Liver (tissue), 9 donors: ENCODE measurements around the gene BTBD9. TPM values are rescaled to one million over a fixed set of nuclear protein-coding genes. Genes with fewer than 3 reads are reported as not detected.

Experiments used
- DNase-seq: peaks from one replicate; pipeline ENCODE4 v3.0.0-alpha.2; 2017; ENCODE audit warnings: low spot score
- H3K27ac ChIP-seq, 2 donors: one replicate each; pipeline ENCODE4 v1.7.0; 2013; ENCODE audit warnings: inconsistent platforms in 2 of 2, low read length in 2 of 2, control low read depth in 1 of 2, low read depth in 1 of 2, mild to moderate bottlenecking in 1 of 2
- H3K27me3 ChIP-seq, 4 donors: one replicate each; pipeline versions ENCODE4 v1.6.1 to v1.7.0; 2013; ENCODE audit warnings: low read length in 3 of 4, inconsistent platforms in 1 of 4, mild to moderate bottlenecking in 1 of 4, moderate library complexity in 1 of 4; ENCODE audit not compliant: control insufficient read depth in 4 of 4, insufficient read depth in 4 of 4
- H3K36me3 ChIP-seq, 4 donors: one replicate each; pipeline versions ENCODE4 v1.6.1 to v1.7.0; 2013; ENCODE audit warnings: low read length in 3 of 4, mild to moderate bottlenecking in 3 of 4, low read depth in 1 of 4, moderate library complexity in 1 of 4; ENCODE audit not compliant: control insufficient read depth in 4 of 4, insufficient read depth in 3 of 4
- H3K4me1 ChIP-seq, 4 donors: one replicate each; pipeline versions ENCODE4 v1.6.1 to v1.7.0; 2013; ENCODE audit warnings: low read length in 3 of 4, mild to moderate bottlenecking in 3 of 4, moderate library complexity in 1 of 4; ENCODE audit not compliant: control insufficient read depth in 4 of 4, insufficient read depth in 4 of 4
- H3K4me3 ChIP-seq, 3 donors: one replicate each; pipeline versions ENCODE4 v1.6.1 to v1.7.0; 2013; ENCODE audit warnings: low read length in 3 of 3, control low read depth in 1 of 3, low read depth in 1 of 3, mild to moderate bottlenecking in 1 of 3
- H3K9ac ChIP-seq, 2 donors: one replicate each; pipeline ENCODE4 v1.7.0; 2013; ENCODE audit warnings: low read length in 2 of 2, mild to moderate bottlenecking in 2 of 2, moderate library complexity in 2 of 2, control low read depth in 1 of 2, low read depth in 1 of 2
- H3K9me3 ChIP-seq, 4 donors: one replicate each; pipeline versions ENCODE4 v1.6.1 to v1.7.0; 2013; ENCODE audit warnings: low read length in 3 of 4; ENCODE audit not compliant: control insufficient read depth in 4 of 4
- EGR1 ChIP-seq, 2 donors: IDR thresholded peaks; 2 replicates each; pipeline ENCODE4 v1.6.1; 2016 to 2018; ENCODE audit warnings: antibody characterized with exemption in 2 of 2, low read depth in 2 of 2
- FOXA1 ChIP-seq: IDR thresholded peaks from 2 replicates; pipeline ENCODE4 v1.6.1; 2016; ENCODE audit warnings: antibody characterized with exemption
- FOXA2 ChIP-seq: IDR thresholded peaks from 2 replicates; pipeline ENCODE4 v1.6.1; 2016; ENCODE audit warnings: antibody characterized with exemption
- GABPA ChIP-seq, 2 donors: IDR thresholded peaks in 1 of 2; conservative IDR thresholded peaks in 1 of 2; 2 replicates each; pipeline ENCODE4 v1.6.1; 2016; ENCODE audit warnings: antibody characterized with exemption in 2 of 2, mild to moderate bottlenecking in 1 of 2, moderate library complexity in 1 of 2
- HNF4A ChIP-seq, 2 donors: conservative IDR thresholded peaks; 2 replicates each; pipeline ENCODE4 v1.6.1; 2016; ENCODE audit warnings: antibody characterized with exemption in 2 of 2, mild to moderate bottlenecking in 2 of 2
- JUND ChIP-seq, 2 donors: IDR thresholded peaks; 2 replicates each; pipeline ENCODE4 v1.6.1; 2016; ENCODE audit warnings: antibody characterized with exemption in 2 of 2
- NR2F2 ChIP-seq: IDR thresholded peaks from 2 replicates; pipeline ENCODE4 v1.6.1; 2016; ENCODE audit warnings: antibody characterized with exemption
- RAD21 ChIP-seq, 2 donors: IDR thresholded peaks; 2 replicates each; pipeline ENCODE4 v1.6.1; 2016; ENCODE audit warnings: antibody characterized with exemption in 2 of 2, mild to moderate bottlenecking in 2 of 2
- RXRA ChIP-seq, 2 donors: IDR thresholded peaks; 2 replicates each; pipeline ENCODE4 v1.6.1; 2017 to 2018; ENCODE audit warnings: antibody characterized with exemption in 2 of 2, mild to moderate bottlenecking in 1 of 2
- SP1 ChIP-seq: IDR thresholded peaks from 2 replicates; pipeline ENCODE4 v1.6.1; 2018; ENCODE audit warnings: antibody characterized with exemption, mild to moderate bottlenecking
- YY1 ChIP-seq: IDR thresholded peaks from 2 replicates; pipeline ENCODE4 v1.6.1; 2016; ENCODE audit warnings: antibody characterized with exemption, mild to moderate bottlenecking
- WGBS: extraction: QIAGEN DNeasy Blood & Tissue Kit; methylation state at CpG from one replicate; pipeline ENCODE4 v1.1.7; 2013; 5-methylcytosine and 5-hydroxymethylcytosine counted together
- polyA plus RNA-seq, 2 donors: library from polyadenylated mRNA; stranded (reverse) in 1 of 2; unstranded in 1 of 2; fragments of 200-250 nt in 1 of 2; fragments of >200 nt in 1 of 2; fragmentation: Nextera tagmentation in 1 of 2; extraction: Ambion mirVana in 1 of 2; gene quantifications; one replicate each; pipeline versions ENCODE4 v1.2.1 to v1.2.3, GENCODE V29; 2013 to 2015
- total RNA-seq, 2 donors: library from RNA; depleted of rRNA; stranded (reverse); fragments of >200 nt; gene quantifications; one replicate each; pipeline ENCODE4 v1.2.3, GENCODE V29; 2014
- TF ChIP-seq, protein P1 (sequence below): IDR thresholded peaks from 2 replicates; pipeline ENCODE4 v1.6.1; 2016; ENCODE audit warnings: antibody characterized with exemption, mild to moderate bottlenecking
- TF ChIP-seq, protein P2 (sequence below): IDR thresholded peaks from 2 replicates; pipeline ENCODE4 v1.6.1; 2016; ENCODE audit warnings: antibody characterized with exemption
- TF ChIP-seq, protein P3 (sequence below): fragments of 150-350 bp; IDR thresholded peaks from 2 replicates; pipeline ENCODE4 v1.5.1; 2017; ENCODE audit warnings: improper control_type of control experiment, low read depth, low read length; ENCODE audit not compliant: missing input control
- TF ChIP-seq, protein P4 (sequence below): IDR thresholded peaks from 2 replicates; pipeline ENCODE4 v1.6.1; 2016; ENCODE audit warnings: antibody characterized with exemption
- donor health status: healthy.
- donor health status: healthy.
- donor health status: healthy.
- donor health status: healthy.
- donor health status: healthy.

Gene BTBD9
- total and polyA plus RNA-seq, 4 donors: 2.0 to 12.4 (median 5.7) TPM

DNA sequence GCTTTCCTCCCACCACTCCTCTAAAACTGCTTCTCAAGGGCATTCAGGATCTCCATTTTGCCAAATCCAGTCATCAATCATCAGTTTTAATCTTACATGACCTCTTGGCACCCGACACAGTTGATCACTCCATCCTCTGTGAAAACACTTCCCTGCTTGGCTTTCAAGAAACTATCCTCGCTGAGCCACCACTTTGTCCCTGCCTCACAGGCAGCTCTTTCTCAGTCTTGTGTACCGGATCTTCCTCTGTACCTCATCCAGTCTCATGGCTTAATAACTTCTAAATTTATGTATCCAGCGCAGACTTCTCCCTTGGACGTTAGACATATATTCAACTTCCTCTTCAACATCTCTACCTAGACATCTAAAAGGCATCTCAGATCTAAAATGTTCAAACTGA is 89.9 kb downstream of the BTBD9 start:
- Histone ChIP-seq H3K4me1 (no peaks in the 10 kb centered on the region), H3K27ac (no peak overlapping the region), H3K36me3 (no peaks in the 10 kb centered on the region), H3K9ac (no peak overlapping the region), H3K27me3 (no peaks in the 10 kb centered on the region), H3K9me3 (no peaks in the 10 kb centered on the region), H3K4me3 (no peak overlapping the region)
- TF ChIP-seq HNF4A (conservative IDR thresholded peaks at IDR 0.05) (no peak), YY1 (no peak), RAD21 (IDR thresholded peaks at IDR 0.05) (no peak), EGR1 (IDR thresholded peaks at IDR 0.05; ENCODE audit: low read depth in 2 of 2) (no peak), GABPA (IDR thresholded peaks at IDR 0.05 in 1 of 2, conservative IDR thresholded peaks at IDR 0.05 in 1 of 2) (no peak), NR2F2 (no peak), SP1 (no peak), RXRA (IDR thresholded peaks at IDR 0.05) (no peak), FOXA2 (no peak), FOXA1 (no peak), JUND (IDR thresholded peaks at IDR 0.05) (no peak)
- TF ChIP-seq, protein P1, sequence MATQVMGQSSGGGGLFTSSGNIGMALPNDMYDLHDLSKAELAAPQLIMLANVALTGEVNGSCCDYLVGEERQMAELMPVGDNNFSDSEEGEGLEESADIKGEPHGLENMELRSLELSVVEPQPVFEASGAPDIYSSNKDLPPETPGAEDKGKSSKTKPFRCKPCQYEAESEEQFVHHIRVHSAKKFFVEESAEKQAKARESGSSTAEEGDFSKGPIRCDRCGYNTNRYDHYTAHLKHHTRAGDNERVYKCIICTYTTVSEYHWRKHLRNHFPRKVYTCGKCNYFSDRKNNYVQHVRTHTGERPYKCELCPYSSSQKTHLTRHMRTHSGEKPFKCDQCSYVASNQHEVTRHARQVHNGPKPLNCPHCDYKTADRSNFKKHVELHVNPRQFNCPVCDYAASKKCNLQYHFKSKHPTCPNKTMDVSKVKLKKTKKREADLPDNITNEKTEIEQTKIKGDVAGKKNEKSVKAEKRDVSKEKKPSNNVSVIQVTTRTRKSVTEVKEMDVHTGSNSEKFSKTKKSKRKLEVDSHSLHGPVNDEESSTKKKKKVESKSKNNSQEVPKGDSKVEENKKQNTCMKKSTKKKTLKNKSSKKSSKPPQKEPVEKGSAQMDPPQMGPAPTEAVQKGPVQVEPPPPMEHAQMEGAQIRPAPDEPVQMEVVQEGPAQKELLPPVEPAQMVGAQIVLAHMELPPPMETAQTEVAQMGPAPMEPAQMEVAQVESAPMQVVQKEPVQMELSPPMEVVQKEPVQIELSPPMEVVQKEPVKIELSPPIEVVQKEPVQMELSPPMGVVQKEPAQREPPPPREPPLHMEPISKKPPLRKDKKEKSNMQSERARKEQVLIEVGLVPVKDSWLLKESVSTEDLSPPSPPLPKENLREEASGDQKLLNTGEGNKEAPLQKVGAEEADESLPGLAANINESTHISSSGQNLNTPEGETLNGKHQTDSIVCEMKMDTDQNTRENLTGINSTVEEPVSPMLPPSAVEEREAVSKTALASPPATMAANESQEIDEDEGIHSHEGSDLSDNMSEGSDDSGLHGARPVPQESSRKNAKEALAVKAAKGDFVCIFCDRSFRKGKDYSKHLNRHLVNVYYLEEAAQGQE: no peak
- TF ChIP-seq, protein P2, sequence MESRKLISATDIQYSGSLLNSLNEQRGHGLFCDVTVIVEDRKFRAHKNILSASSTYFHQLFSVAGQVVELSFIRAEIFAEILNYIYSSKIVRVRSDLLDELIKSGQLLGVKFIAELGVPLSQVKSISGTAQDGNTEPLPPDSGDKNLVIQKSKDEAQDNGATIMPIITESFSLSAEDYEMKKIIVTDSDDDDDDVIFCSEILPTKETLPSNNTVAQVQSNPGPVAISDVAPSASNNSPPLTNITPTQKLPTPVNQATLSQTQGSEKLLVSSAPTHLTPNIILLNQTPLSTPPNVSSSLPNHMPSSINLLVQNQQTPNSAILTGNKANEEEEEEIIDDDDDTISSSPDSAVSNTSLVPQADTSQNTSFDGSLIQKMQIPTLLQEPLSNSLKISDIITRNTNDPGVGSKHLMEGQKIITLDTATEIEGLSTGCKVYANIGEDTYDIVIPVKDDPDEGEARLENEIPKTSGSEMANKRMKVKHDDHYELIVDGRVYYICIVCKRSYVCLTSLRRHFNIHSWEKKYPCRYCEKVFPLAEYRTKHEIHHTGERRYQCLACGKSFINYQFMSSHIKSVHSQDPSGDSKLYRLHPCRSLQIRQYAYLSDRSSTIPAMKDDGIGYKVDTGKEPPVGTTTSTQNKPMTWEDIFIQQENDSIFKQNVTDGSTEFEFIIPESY: no peak
- TF ChIP-seq, protein P3, sequence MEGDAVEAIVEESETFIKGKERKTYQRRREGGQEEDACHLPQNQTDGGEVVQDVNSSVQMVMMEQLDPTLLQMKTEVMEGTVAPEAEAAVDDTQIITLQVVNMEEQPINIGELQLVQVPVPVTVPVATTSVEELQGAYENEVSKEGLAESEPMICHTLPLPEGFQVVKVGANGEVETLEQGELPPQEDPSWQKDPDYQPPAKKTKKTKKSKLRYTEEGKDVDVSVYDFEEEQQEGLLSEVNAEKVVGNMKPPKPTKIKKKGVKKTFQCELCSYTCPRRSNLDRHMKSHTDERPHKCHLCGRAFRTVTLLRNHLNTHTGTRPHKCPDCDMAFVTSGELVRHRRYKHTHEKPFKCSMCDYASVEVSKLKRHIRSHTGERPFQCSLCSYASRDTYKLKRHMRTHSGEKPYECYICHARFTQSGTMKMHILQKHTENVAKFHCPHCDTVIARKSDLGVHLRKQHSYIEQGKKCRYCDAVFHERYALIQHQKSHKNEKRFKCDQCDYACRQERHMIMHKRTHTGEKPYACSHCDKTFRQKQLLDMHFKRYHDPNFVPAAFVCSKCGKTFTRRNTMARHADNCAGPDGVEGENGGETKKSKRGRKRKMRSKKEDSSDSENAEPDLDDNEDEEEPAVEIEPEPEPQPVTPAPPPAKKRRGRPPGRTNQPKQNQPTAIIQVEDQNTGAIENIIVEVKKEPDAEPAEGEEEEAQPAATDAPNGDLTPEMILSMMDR: no peak
- TF ChIP-seq, protein P4, sequence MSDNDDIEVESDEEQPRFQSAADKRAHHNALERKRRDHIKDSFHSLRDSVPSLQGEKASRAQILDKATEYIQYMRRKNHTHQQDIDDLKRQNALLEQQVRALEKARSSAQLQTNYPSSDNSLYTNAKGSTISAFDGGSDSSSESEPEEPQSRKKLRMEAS: no peak
- WGBS: 92% methylated on average over 5 of the region's 5 CpGs
- DNase-seq: no peak

DNA sequence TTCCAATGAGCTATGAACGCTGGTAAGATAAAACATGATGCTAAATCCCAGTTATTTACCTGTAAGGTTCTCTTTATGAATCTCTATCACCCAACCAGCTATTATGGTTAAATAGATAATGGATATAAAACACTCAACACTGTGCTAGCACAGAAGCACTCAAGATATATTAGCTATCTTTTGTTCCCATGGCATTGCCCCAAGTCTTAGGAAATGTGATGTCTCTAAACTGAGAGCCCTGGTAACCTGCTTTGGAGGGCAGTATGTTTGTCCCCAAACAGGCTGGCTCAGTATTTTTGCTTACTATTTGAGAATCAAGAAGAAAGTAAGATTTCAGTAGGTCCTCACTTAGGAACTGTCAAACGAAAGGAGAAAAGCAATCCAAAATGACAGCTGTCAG is 90.5 kb downstream of the BTBD9 start:
- Histone ChIP-seq H3K4me3 (no peak overlapping the region), H3K36me3 (no peaks in the 10 kb centered on the region), H3K27ac (no peak overlapping the region), H3K9ac (no peak overlapping the region), H3K9me3 (no peaks in the 10 kb centered on the region), H3K27me3 (no peaks in the 10 kb centered on the region), H3K4me1 (no peaks in the 10 kb centered on the region)
- WGBS: 92% methylated on average over 2 of the region's 2 CpGs
- DNase-seq: no peak
- TF ChIP-seq NR2F2 (no peak), YY1 (no peak), GABPA (IDR thresholded peaks at IDR 0.05 in 1 of 2, conservative IDR thresholded peaks at IDR 0.05 in 1 of 2) (no peak), RAD21 (IDR thresholded peaks at IDR 0.05) (no peak), EGR1 (IDR thresholded peaks at IDR 0.05; ENCODE audit: low read depth in 2 of 2) (no peak), SP1 (no peak), RXRA (IDR thresholded peaks at IDR 0.05) (no peak), HNF4A (conservative IDR thresholded peaks at IDR 0.05) (no peak)
- TF ChIP-seq, protein P4: no peak
- TF ChIP-seq, protein P2: no peak
- TF ChIP-seq, protein P1: no peak
